WTC11 (cell line): Measurements from ENCODE around the gene CCBE1.

Source experiments
- ATF1 ChIP-seq: sonication (generic); formaldehyde crosslinking; IDR thresholded peaks from 2 replicates; pipeline ENCODE4 v1.8.1; 2023; ENCODE audit warnings: mild to moderate bottlenecking, moderate library complexity, missing genetic modification reagents
- FOXP1 ChIP-seq: sonication (generic); formaldehyde crosslinking; IDR thresholded peaks from 2 replicates; pipeline ENCODE4 v1.8.0; 2022; ENCODE audit warnings: missing genetic modification reagents, mild to moderate bottlenecking, moderate library complexity, borderline replicate concordance
- JUN ChIP-seq: sonication (generic); formaldehyde crosslinking; IDR thresholded peaks from 2 replicates; pipeline ENCODE4 v1.8.0; 2023; ENCODE audit warnings: mild to moderate bottlenecking, missing genetic modification reagents
- MLX ChIP-seq: sonication (generic); formaldehyde crosslinking; IDR thresholded peaks from 2 replicates; pipeline ENCODE4 v1.8.1; 2023; ENCODE audit warnings: mild to moderate bottlenecking, missing genetic modification reagents, moderate library complexity
- SP1 ChIP-seq: sonication (generic); formaldehyde crosslinking; conservative IDR thresholded peaks from 2 replicates; pipeline ENCODE4 v1.8.1; 2022; ENCODE audit warnings: missing genetic modification reagents
- TEAD4 ChIP-seq: sonication (generic); formaldehyde crosslinking; IDR thresholded peaks from 2 replicates; pipeline ENCODE4 v1.8.0; 2022; ENCODE audit warnings: mild to moderate bottlenecking, missing genetic modification reagents
- ZNF416 ChIP-seq: fragments of 250-450 bp; sonication (Bioruptor Pico); IDR thresholded peaks from 2 replicates; pipeline ENCODE4 v1.9.0; 2021; ENCODE audit warnings: mild to moderate bottlenecking, inconsistent platforms
- TF ChIP-seq, protein P1 (sequence below): fragments of 250-450 bp; sonication (Bioruptor Pico); IDR thresholded peaks from 2 replicates; pipeline ENCODE4 v1.9.0; 2021; ENCODE audit warnings: mild to moderate bottlenecking
- TF ChIP-seq, protein P2 (sequence below): sonication (generic); formaldehyde crosslinking; IDR thresholded peaks from 2 replicates; pipeline ENCODE4 v1.8.1; 2023; ENCODE audit warnings: mild to moderate bottlenecking, missing genetic modification reagents

- no peak for TF ChIP-seq JUN (CRISPR knock-in tag)
- no peak for TF ChIP-seq MLX (CRISPR knock-in tag)
- TF ChIP-seq, protein P1, sequence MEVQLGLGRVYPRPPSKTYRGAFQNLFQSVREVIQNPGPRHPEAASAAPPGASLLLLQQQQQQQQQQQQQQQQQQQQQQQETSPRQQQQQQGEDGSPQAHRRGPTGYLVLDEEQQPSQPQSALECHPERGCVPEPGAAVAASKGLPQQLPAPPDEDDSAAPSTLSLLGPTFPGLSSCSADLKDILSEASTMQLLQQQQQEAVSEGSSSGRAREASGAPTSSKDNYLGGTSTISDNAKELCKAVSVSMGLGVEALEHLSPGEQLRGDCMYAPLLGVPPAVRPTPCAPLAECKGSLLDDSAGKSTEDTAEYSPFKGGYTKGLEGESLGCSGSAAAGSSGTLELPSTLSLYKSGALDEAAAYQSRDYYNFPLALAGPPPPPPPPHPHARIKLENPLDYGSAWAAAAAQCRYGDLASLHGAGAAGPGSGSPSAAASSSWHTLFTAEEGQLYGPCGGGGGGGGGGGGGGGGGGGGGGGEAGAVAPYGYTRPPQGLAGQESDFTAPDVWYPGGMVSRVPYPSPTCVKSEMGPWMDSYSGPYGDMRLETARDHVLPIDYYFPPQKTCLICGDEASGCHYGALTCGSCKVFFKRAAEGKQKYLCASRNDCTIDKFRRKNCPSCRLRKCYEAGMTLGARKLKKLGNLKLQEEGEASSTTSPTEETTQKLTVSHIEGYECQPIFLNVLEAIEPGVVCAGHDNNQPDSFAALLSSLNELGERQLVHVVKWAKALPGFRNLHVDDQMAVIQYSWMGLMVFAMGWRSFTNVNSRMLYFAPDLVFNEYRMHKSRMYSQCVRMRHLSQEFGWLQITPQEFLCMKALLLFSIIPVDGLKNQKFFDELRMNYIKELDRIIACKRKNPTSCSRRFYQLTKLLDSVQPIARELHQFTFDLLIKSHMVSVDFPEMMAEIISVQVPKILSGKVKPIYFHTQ (CRISPR knock-in tag), result no peak
- no peak for TF ChIP-seq ZNF416 (CRISPR knock-in tag)
- TF ChIP-seq, protein P2, sequence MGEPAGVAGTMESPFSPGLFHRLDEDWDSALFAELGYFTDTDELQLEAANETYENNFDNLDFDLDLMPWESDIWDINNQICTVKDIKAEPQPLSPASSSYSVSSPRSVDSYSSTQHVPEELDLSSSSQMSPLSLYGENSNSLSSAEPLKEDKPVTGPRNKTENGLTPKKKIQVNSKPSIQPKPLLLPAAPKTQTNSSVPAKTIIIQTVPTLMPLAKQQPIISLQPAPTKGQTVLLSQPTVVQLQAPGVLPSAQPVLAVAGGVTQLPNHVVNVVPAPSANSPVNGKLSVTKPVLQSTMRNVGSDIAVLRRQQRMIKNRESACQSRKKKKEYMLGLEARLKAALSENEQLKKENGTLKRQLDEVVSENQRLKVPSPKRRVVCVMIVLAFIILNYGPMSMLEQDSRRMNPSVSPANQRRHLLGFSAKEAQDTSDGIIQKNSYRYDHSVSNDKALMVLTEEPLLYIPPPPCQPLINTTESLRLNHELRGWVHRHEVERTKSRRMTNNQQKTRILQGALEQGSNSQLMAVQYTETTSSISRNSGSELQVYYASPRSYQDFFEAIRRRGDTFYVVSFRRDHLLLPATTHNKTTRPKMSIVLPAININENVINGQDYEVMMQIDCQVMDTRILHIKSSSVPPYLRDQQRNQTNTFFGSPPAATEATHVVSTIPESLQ (CRISPR knock-in tag), result no peak
- no peak for TF ChIP-seq ATF1 (CRISPR knock-in tag)
- TF ChIP-seq SP1 (CRISPR knock-in tag), result no peak
- TF ChIP-seq TEAD4 (CRISPR knock-in tag), result no peak
- no peak for TF ChIP-seq FOXP1
Observed at GRCh38 chr18:59646963-59647307, 50.3 kb downstream of the CCBE1 start.
